Adrenal gland (tissue), 5 donors: ENCODE results near the gene CENATAC.
A peak's percentile ranks its signal among the peaks of the same experiment; 100 is the strongest.

Experiments
- POLR2A ChIP-seq, 2 donors: fragments of 450-650 bp; IDR thresholded peaks; one replicate each; pipeline ENCODE4 v1.6.1; 2017; ENCODE audit warnings: antibody characterized with exemption in 2 of 2, mild to moderate bottlenecking in 2 of 2, moderate library complexity in 1 of 2
- TF ChIP-seq, protein P1 (sequence below), 6 experiments: fragments of 450-650 bp in 4 of 6; fragments of 200-600 bp in 2 of 6; sonication (generic) in 1 of 6; IDR thresholded peaks; 1 replicate in 5 of 6; 2 replicates in 1 of 6; pipeline versions ENCODE4 v1.5.1 to v1.8.0; 2016 to 2021; ENCODE audit warnings: antibody characterized with exemption in 6 of 6, mild to moderate bottlenecking in 2 of 6, moderate library complexity in 1 of 6
- donor health status: DM: no; HTN: no; CAD: no.

DNA sequence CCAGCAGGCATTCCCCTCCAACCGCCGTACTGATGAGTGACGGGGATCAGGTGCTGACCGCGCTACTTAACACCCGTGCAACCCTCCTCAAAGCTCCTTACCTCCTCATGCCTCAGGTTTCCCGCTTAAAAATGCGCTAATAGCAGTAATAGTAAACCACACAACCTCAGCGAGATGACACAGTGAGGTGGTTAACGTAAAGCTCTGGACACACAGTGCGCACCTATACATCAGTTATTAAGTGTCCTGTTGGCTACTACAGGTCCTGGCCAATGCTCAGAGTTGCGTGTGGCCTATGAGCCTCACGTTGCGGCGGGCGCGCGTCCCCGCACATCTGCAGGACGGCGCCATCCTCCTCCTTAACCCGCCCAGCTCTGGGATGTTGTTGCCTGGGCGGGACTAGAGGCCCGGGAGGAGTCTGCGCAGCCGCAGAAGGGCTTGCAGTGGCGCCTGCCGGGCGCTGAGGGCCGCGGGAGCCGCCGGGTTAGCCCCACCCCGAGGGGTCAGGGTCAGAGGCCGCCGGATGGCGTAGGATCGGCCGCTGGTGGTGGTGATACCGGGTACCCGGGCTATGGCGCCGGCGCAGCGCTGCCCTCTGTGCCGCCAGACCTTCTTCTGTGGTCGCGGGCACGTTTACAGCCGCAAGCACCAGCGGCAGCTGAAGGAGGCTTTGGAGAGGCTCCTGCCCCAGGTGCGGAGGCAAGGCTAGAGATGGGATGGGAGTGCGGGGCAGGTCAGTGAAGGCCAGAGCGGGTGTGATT lies at the start of gene CENATAC:
- TF ChIP-seq, protein P1, sequence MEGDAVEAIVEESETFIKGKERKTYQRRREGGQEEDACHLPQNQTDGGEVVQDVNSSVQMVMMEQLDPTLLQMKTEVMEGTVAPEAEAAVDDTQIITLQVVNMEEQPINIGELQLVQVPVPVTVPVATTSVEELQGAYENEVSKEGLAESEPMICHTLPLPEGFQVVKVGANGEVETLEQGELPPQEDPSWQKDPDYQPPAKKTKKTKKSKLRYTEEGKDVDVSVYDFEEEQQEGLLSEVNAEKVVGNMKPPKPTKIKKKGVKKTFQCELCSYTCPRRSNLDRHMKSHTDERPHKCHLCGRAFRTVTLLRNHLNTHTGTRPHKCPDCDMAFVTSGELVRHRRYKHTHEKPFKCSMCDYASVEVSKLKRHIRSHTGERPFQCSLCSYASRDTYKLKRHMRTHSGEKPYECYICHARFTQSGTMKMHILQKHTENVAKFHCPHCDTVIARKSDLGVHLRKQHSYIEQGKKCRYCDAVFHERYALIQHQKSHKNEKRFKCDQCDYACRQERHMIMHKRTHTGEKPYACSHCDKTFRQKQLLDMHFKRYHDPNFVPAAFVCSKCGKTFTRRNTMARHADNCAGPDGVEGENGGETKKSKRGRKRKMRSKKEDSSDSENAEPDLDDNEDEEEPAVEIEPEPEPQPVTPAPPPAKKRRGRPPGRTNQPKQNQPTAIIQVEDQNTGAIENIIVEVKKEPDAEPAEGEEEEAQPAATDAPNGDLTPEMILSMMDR (IDR thresholded peaks at IDR 0.05) = peak in 2 of 6 experiments; percentile 16 to 17
- peak; percentile 49 to 80 for TF ChIP-seq POLR2A (IDR thresholded peaks at IDR 0.05)
